SK-N-MC (cell line): ENCODE measurements around the gene TMEM170A.
"Not testable (repeated sequence)": the region's sequence is repeated elsewhere in the genome, so short reads cannot be mapped to it uniquely, and the experiment has no call there.

ENCODE experiments used
- DNase-seq: peaks from one replicate; pipeline ENCODE4 v3.0.0-alpha.2; 2011; ENCODE audit warnings: low read depth, low spot score
- H3K27ac ChIP-seq: fragments of 200-600 bp; sonication (generic); 2 replicates; pipeline ENCODE4 v1.5.1; 2016; ENCODE audit warnings: mixed run types
- H3K36me3 ChIP-seq: fragments of 200-600 bp; sonication (generic); 2 replicates; pipeline ENCODE4 v1.6.1; 2017; ENCODE audit warnings: antibody characterized with exemption, low read length, mixed read lengths; ENCODE audit not compliant: insufficient read depth
- H3K4me3 ChIP-seq: fragments of 200-600 bp; sonication (generic); 2 replicates; pipeline ENCODE4 v1.5.1; 2016
- H3K9ac ChIP-seq: fragments of 200-600 bp; sonication (generic); 2 replicates; pipeline ENCODE4 v1.8.0; 2017; ENCODE audit warnings: mixed run types, mixed read lengths; ENCODE audit not compliant: insufficient read length
- H3K9me3 ChIP-seq: fragments of 200-600 bp; sonication (generic); 2 replicates; pipeline ENCODE4 v1.6.1; 2017; ENCODE audit warnings: low read depth, mild to moderate bottlenecking, antibody characterized with exemption, low read length, moderate library complexity, mixed read lengths
- EZH2 ChIP-seq: fragments of 200-600 bp; sonication (generic); IDR thresholded peaks from one replicate; pipeline ENCODE4 v1.6.1; 2017; ENCODE audit warnings: antibody characterized with exemption
- FOXP2 ChIP-seq: optimal IDR thresholded peaks from 2 replicates; pipeline ENCODE3; 2011; ENCODE audit warnings: mild to moderate bottlenecking, moderate library complexity; ENCODE audit not compliant: insufficient read depth; ENCODE audit errors: extremely low read length, control extremely low read depth
- POLR2AphosphoS5 ChIP-seq: IDR thresholded peaks from 2 replicates; pipeline ENCODE4 v1.6.1; 2012; ENCODE audit warnings: mild to moderate bottlenecking, low read depth, low read length, borderline replicate concordance

The TMEM170A gene

GRCh38 chr16:75476817-75477216, 12.3 kb upstream of the TMEM170A start:
- no peaks in the 10 kb centered on the region for H3K9me3 ChIP-seq
- no peak overlapping the region for H3K9ac ChIP-seq
- H3K36me3 ChIP-seq = no peaks in the 10 kb centered on the region
- TF ChIP-seq EZH2 (no peak), FOXP2 (no peak), POLR2AphosphoS5 (no peak)
- H3K27ac ChIP-seq = no peak overlapping the region
- H3K4me3 ChIP-seq = no peak overlapping the region
- no peak for DNase-seq

- no peaks in the 10 kb centered on the region for H3K36me3 ChIP-seq
- TF ChIP-seq FOXP2 = no peak
- no peak for TF ChIP-seq EZH2
- no peak for TF ChIP-seq POLR2AphosphoS5
- no peak overlapping the region for H3K4me3 ChIP-seq
- no peak for DNase-seq
- no peak overlapping the region for H3K9ac ChIP-seq
- H3K27ac ChIP-seq = no peak overlapping the region
- H3K9me3 ChIP-seq = no peaks in the 10 kb centered on the region
These were observed 10.9 kb upstream of the TMEM170A start for GRCh38 chr16:75475420-75475847.

DNA sequence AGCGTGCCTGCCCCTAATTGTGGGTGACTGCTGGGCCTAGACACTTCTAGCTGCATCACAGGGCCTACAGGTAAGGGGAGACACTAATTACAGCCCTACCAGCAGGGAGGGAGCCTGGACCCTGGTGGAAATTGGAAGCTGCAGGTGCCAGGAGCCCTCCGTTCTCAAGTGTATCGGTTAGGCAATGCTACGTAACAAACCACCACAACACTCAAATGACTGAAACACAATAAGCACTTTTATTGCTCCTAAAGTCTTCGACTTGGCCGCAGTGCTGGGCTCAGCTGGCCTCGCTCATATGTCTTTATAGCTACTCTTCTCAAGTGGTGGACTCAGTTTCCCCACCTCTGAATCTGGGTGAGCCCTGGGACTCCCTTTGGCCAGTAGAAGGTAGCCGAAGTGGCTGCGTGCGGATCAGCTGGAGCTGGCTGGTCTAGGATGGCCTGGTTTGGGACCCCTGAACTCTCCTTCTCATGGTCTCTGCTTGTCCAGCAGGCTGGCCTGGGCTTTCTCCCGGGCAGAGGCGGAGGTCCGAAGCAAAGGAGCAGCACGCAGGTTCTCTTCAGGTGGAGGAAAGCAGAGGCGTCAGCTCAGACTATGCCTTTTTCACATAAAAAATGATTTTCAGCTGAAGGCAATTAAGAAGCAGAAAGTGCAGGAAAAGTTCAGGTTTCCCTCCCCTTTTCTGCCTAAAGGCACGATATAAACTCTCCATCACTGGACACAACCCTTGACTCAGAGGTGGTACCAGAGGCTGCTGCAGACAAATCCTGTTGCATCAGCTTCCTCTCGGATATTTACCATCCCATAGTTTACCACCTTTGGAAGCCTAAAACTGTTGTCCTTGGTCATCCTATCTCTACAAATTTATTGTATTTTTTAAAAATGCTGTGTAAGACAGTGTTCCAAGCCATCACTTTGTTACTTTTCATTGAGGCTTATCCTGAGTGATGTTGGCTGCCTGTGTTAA, 8.7 kb upstream of the TMEM170A start:
- TF ChIP-seq FOXP2 (no peak), POLR2AphosphoS5 (no peak), EZH2 (no peak)
- H3K9ac ChIP-seq = no peak overlapping the region
- H3K27ac ChIP-seq = no peak overlapping the region
- DNase-seq = no peak
- no peak overlapping the region for H3K4me3 ChIP-seq
- no peaks in the 10 kb centered on the region for H3K9me3 ChIP-seq
- H3K36me3 ChIP-seq = no peaks in the 10 kb centered on the region

GRCh38 chr16:75471723-75472633, 7.5 kb upstream of the TMEM170A start:
- no peaks in the 10 kb centered on the region for H3K36me3 ChIP-seq
- H3K27ac ChIP-seq = no peak overlapping the region
- TF ChIP-seq FOXP2 = no peak
- no peak for TF ChIP-seq POLR2AphosphoS5
- TF ChIP-seq EZH2 = no peak
- H3K9ac ChIP-seq = no peak overlapping the region
- H3K9me3 ChIP-seq = no peaks in the 10 kb centered on the region
- no peak overlapping the region for H3K4me3 ChIP-seq
- no peak for DNase-seq

GRCh38 chr16:75466760-75467159, 2.3 kb upstream of the TMEM170A start:
- no peaks in the 10 kb centered on the region for H3K36me3 ChIP-seq
- no peak overlapping the region for H3K4me3 ChIP-seq
- no peak for DNase-seq
- H3K9ac ChIP-seq = no peak overlapping the region
- TF ChIP-seq POLR2AphosphoS5 = no peak
- no peak for TF ChIP-seq FOXP2
- TF ChIP-seq EZH2 = no peak
- no peak overlapping the region for H3K27ac ChIP-seq
- H3K9me3 ChIP-seq = no peaks in the 10 kb centered on the region

- H3K36me3 ChIP-seq, H3K9me3 ChIP-seq, H3K27ac ChIP-seq, DNase-seq: not testable (repeated sequence)
- peak overlapping the region; percentile 55 for H3K9ac ChIP-seq
- peak overlapping the region; percentile 82 for H3K4me3 ChIP-seq
These were observed 934 bp downstream of the TMEM170A start for GRCh38 chr16:75463389-75464121.

DNA sequence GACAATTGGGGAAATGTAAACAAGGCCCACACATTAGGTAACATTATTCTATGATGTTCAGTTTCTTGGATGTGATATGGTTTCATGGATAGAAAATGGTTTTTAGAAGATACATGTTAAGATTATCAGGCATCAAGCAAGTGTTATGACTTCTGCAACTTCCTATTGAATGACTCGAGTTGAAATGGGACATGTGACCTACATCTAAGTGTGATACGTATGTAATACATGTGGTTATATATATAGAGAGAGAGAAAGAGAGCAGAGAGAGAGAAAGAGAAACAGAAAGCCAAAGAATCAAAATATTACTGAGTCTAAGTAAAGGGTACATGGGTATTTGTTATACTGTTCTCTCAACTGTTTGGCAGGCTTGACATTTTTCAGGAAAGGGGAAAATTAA, 1.7 kb downstream of the TMEM170A start:
- no peaks in the 10 kb centered on the region for H3K36me3 ChIP-seq
- no peaks in the 10 kb centered on the region for H3K9me3 ChIP-seq
- no peak overlapping the region for H3K9ac ChIP-seq
- no peak for TF ChIP-seq FOXP2
- TF ChIP-seq EZH2 = no peak
- no peak for TF ChIP-seq POLR2AphosphoS5
- H3K4me3 ChIP-seq = no peak overlapping the region
- no peak for DNase-seq
- no peak overlapping the region for H3K27ac ChIP-seq

- H3K36me3 ChIP-seq = no peaks in the 10 kb centered on the region
These were observed 2.9 kb downstream of the TMEM170A start for GRCh38 chr16:75461575-75461974.

More at GRCh38 chr16:75461575-75461974, 2.9 kb downstream of the TMEM170A start:
- no peaks in the 10 kb centered on the region for H3K9me3 ChIP-seq
- TF ChIP-seq POLR2AphosphoS5 (no peak), FOXP2 (no peak), EZH2 (no peak)
- H3K9ac ChIP-seq = no peak overlapping the region
- no peak overlapping the region for H3K27ac ChIP-seq
- H3K4me3 ChIP-seq = no peak overlapping the region
- no peak for DNase-seq
